NT2/D1 (cell line): ENCODE data around the gene LIN7C.

ENCODE experiments used
- DNase-seq: peaks from one replicate; pipeline ENCODE4 v3.0.0-alpha.2; 2011; ENCODE audit warnings: low read depth, low spot score
- H3K27me3 ChIP-seq: 2 replicates; pipeline ENCODE4 v1.6.0; 2011; ENCODE audit warnings: mild to moderate bottlenecking; ENCODE audit not compliant: insufficient read length, insufficient read depth
- H3K36me3 ChIP-seq: 2 replicates; pipeline ENCODE4 v1.6.1; 2011; ENCODE audit warnings: mild to moderate bottlenecking, low read length, mixed read lengths; ENCODE audit not compliant: insufficient read depth, insufficient read length
- H3K4me1 ChIP-seq: 2 replicates; pipeline ENCODE4 v1.5.1; 2011; ENCODE audit not compliant: insufficient read depth, insufficient read length
- H3K4me3 ChIP-seq: 2 replicates; pipeline ENCODE4 v1.5.1; 2011; ENCODE audit warnings: low read depth; ENCODE audit not compliant: insufficient read length
- H3K9ac ChIP-seq: 2 replicates; pipeline ENCODE4 v1.6.0; 2011; ENCODE audit warnings: low read depth; ENCODE audit not compliant: insufficient read length
- H3K9me3 ChIP-seq: 2 replicates; pipeline ENCODE4 v1.5.1; 2011; ENCODE audit warnings: mild to moderate bottlenecking, low read length; ENCODE audit not compliant: insufficient read depth
- SUZ12 ChIP-seq: IDR thresholded peaks from 2 replicates; pipeline ENCODE4 v1.6.1; 2011; ENCODE audit not compliant: insufficient read length, insufficient read depth; ENCODE audit errors: extremely low read depth
- YY1 ChIP-seq: IDR thresholded peaks from 2 replicates; pipeline ENCODE4 v1.6.1; 2011; ENCODE audit not compliant: insufficient read length, insufficient read depth
- ZNF274 ChIP-seq: IDR thresholded peaks from 2 replicates; pipeline ENCODE4 v1.6.1; 2011; ENCODE audit warnings: mild to moderate bottlenecking, low read depth, low read length

Gene LIN7C

GRCh38 chr11:27468995-27469695 is 37.4 kb downstream of the LIN7C start:
- TF ChIP-seq SUZ12 (no peak), YY1 (no peak), ZNF274 (no peak)
- H3K4me1 ChIP-seq = no peaks in the 10 kb centered on the region
- H3K9me3 ChIP-seq = no peaks in the 10 kb centered on the region
- H3K4me3 ChIP-seq = no peak overlapping the region
- H3K36me3 ChIP-seq = no peaks in the 10 kb centered on the region
- no peaks in the 10 kb centered on the region for H3K27me3 ChIP-seq
- no peak for DNase-seq
- no peak overlapping the region for H3K9ac ChIP-seq

DNA sequence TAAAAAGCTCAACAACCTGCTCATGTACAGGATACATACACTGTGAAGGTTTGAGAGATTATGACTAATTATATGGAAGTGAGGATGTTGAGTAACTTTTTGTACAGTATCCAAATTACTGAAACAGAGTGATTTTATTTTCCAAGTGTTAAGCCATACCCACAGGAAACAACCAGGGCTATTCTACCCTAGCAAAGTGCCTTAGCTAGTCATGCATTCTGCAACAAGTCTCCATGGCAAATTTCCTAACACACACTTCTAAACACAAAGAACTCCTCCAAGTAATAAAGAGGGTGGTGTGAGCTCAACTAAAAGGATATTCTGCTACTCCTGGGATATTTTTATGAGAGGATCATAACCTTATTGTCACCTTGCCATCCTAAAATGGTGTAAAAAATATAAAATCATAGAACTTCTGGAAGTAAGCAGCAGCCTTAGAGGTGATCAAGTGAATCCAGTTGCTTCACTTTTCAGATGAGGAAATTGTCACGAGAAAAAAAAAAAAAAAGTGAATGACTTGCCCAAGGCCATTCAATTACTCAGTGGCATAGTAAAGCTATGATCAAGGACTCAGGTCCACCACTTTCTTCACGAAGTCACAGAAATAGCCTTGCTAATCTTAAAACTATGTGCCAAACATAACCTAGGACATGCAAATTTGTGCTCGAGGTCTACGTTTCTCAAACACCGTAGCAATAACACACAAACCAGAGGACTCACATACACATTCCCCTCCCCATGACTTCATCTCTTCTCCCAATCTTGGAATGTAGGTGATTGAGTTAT is 38.2 kb downstream of the LIN7C start:
- TF ChIP-seq YY1 = no peak
- no peak for TF ChIP-seq ZNF274
- no peak for TF ChIP-seq SUZ12
- H3K9ac ChIP-seq = no peak overlapping the region
- H3K4me3 ChIP-seq = no peak overlapping the region

DNA sequence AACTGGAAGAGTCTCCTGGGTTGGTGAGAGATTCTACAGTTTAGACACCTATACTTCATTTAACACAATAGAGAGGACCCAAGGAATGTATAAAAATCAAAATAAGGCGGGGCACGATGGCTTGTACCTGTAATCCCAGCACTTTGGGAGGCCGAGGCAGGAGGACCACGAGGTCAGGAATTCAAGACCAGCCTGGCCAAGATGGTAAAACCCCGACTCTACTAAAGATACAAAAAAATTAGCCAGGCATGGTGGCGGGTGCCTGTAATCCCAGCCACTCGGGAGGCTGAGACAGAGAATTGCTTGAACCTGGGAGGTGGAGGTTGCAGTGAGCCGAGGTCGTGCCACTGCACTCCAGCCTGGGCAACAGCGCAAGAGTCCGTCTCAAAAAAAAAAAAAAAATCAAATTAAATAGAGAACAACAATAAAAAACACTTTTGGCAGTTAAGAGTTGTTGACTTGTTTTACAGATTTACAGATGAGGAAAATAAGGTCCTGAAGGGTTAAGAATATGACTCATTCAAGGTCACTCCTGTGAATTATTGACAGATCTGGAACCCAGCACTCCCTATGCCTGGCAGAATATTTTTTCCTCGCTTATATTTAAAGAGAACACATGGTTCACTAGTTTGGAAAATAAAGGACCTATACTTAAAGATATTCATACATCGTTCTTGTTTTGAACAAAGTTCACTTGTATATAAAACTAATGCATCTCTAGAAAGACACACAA is 39.2 kb downstream of the LIN7C start:
- no peak overlapping the region for H3K9ac ChIP-seq
- no peak for TF ChIP-seq ZNF274
- no peak for TF ChIP-seq YY1
- TF ChIP-seq SUZ12 = no peak
- H3K36me3 ChIP-seq = no peaks in the 10 kb centered on the region
- H3K4me3 ChIP-seq = no peak overlapping the region
- no peaks in the 10 kb centered on the region for H3K27me3 ChIP-seq
- DNase-seq = no peak
- H3K4me1 ChIP-seq = no peaks in the 10 kb centered on the region
- H3K9me3 ChIP-seq = no peaks in the 10 kb centered on the region

More for the DNA sequence above, 38.2 kb downstream of the LIN7C start:
- Histone ChIP-seq H3K27me3 (no peaks in the 10 kb centered on the region), H3K9me3 (no peaks in the 10 kb centered on the region), H3K4me1 (no peaks in the 10 kb centered on the region), H3K36me3 (no peaks in the 10 kb centered on the region)
- no peak for DNase-seq

- no peak overlapping the region for H3K9ac ChIP-seq
- no peaks in the 10 kb centered on the region for H3K9me3 ChIP-seq
- no peak for TF ChIP-seq SUZ12
- TF ChIP-seq ZNF274 = no peak
- no peak for TF ChIP-seq YY1
- no peak for DNase-seq
- H3K4me3 ChIP-seq = no peak overlapping the region
- no peaks in the 10 kb centered on the region for H3K27me3 ChIP-seq
- H3K4me1 ChIP-seq = no peaks in the 10 kb centered on the region
- H3K36me3 ChIP-seq = no peaks in the 10 kb centered on the region
Observed at GRCh38 chr11:27466363-27466762, 40.2 kb downstream of the LIN7C start.

DNA sequence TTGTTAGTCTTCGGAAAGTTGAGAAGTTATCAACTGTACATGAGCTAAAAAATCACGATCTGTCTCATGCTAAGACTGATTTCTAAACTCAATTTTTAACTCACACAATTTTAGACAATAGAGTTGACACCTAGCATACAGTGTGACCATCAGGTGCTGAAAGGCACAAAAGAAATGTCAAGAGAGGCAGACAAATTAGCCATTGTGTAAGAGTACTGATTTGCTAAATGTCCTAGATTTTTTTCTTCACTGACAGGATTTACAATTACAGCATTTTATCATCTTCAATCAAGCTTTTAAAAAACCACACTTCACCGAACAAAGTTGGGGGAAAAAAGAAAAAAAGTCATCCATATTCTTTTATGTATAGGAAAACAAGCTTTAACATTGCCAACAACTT is 40.9 kb downstream of the LIN7C start:
- TF ChIP-seq SUZ12 = no peak
- no peak for TF ChIP-seq ZNF274
- no peak for TF ChIP-seq YY1
- Histone ChIP-seq H3K4me3 (no peak overlapping the region), H3K9ac (no peak overlapping the region), H3K36me3 (no peaks in the 10 kb centered on the region), H3K4me1 (no peaks in the 10 kb centered on the region), H3K27me3 (no peaks in the 10 kb centered on the region), H3K9me3 (no peaks in the 10 kb centered on the region)
- DNase-seq = no peak

DNA sequence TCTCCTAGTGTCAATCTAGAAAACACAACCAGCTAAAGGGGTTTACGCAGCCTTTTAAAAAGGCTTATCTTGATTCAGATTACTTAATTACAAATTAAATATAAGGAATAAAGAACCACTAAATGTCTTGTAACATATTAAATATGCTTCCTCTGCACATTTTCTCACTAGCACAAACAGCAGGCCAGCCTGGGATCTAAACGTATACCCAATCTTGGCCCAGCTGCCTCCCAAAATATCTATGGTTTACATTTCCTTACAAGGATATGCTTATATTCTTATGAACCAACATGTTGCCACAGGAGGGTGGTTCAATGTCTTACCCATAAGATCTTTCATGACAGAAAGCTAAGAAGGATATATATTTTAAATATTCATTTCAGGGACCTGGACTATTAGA is 41.7 kb downstream of the LIN7C start:
- TF ChIP-seq YY1 (no peak), SUZ12 (no peak), ZNF274 (no peak)
- Histone ChIP-seq H3K36me3 (no peaks in the 10 kb centered on the region), H3K9ac (no peak overlapping the region), H3K27me3 (no peaks in the 10 kb centered on the region), H3K9me3 (no peaks in the 10 kb centered on the region), H3K4me1 (no peaks in the 10 kb centered on the region), H3K4me3 (no peak overlapping the region)
- no peak for DNase-seq

DNA sequence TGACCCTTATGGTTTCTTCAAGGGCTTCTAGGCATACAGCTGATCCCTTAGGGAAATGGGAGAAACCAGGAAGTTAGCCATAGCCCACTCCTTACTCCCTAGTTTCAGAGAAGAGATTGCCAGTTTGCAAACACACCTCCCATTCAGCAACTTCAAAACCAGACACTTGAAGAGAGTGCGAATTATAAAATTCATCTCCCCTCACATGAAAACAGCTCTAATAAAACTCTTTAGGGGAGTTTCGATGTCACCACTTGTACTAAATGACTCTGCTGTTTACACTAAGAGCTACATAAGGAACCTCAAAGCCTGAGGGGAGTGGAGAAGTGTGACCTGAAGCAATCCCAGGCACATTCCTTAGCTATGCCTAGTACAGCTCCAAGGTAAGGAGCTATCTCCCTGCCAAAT is 42.3 kb downstream of the LIN7C start:
- no peak overlapping the region for H3K4me3 ChIP-seq
- DNase-seq = no peak
- no peaks in the 10 kb centered on the region for H3K9me3 ChIP-seq
- no peaks in the 10 kb centered on the region for H3K36me3 ChIP-seq
- H3K9ac ChIP-seq = no peak overlapping the region
- no peaks in the 10 kb centered on the region for H3K27me3 ChIP-seq
- TF ChIP-seq ZNF274 = no peak
- no peak for TF ChIP-seq SUZ12
- no peak for TF ChIP-seq YY1
- H3K4me1 ChIP-seq = no peaks in the 10 kb centered on the region
